Astrocyte (in vitro differentiated cells and primary cell): Measurements from ENCODE around the gene FAM53C.

Source experiments
- CTCF ChIP-seq: IDR thresholded peaks from 2 replicates; pipeline ENCODE4 v1.5.1; 2011; ENCODE audit warnings: low read depth, mild to moderate bottlenecking, inconsistent platforms, low read length, moderate library complexity; ENCODE audit not compliant: insufficient read depth
- EZH2 ChIP-seq: IDR thresholded peaks from 2 replicates; pipeline ENCODE4 v1.6.1; 2012; ENCODE audit warnings: mild to moderate bottlenecking, low read length, inconsistent platforms; ENCODE audit not compliant: insufficient read depth

GRCh38 chr5:138305797-138306196 is 32.3 kb upstream of the FAM53C start:
- TF ChIP-seq EZH2, result no peak
- no peak for TF ChIP-seq CTCF
